ENCODE data around the gene CDS1. TPM values are rescaled to one million over a fixed set of nuclear protein-coding genes. Genes with fewer than 3 reads are reported as not detected.
A peak's percentile ranks its signal among the peaks of the same experiment; 100 is the strongest.

Gene CDS1
- total RNA-seq, 6 donors from 2014 or later = 6.5 to 39.8 (median 19.2) TPM

DNA sequence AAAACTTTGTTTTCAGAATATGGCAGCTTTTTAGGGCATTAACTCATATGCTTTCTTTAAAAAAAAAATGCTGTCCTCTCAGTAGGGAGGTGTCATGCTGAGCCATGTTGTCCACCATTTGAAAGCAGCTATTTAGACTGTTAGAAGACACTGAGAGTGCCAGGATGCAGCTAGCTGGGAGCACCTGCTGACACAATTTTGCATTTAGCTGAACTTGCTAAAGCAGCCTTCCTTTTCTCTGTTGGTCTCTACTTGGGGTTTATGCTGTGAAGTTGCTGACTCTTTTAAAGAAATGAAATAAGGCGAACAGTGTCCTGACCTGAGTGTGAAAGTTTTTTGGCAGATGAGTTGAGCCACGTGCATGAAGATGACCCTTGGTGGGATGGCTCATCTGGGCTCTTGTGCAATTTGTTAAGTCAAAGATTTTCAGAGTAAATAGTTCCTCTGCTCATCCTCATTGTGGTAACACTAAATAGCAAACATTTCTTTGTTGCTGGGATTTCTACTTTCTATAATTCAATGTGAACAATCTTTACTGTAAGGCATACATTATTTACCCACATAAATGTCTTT lies 64.5 kb downstream of the CDS1 start:
- peaks cover 0 to 18% (median 10%) of the 10 kb centered on the region in 4 donors for H3K4me1 ChIP-seq
- TF ChIP-seq, protein P1, sequence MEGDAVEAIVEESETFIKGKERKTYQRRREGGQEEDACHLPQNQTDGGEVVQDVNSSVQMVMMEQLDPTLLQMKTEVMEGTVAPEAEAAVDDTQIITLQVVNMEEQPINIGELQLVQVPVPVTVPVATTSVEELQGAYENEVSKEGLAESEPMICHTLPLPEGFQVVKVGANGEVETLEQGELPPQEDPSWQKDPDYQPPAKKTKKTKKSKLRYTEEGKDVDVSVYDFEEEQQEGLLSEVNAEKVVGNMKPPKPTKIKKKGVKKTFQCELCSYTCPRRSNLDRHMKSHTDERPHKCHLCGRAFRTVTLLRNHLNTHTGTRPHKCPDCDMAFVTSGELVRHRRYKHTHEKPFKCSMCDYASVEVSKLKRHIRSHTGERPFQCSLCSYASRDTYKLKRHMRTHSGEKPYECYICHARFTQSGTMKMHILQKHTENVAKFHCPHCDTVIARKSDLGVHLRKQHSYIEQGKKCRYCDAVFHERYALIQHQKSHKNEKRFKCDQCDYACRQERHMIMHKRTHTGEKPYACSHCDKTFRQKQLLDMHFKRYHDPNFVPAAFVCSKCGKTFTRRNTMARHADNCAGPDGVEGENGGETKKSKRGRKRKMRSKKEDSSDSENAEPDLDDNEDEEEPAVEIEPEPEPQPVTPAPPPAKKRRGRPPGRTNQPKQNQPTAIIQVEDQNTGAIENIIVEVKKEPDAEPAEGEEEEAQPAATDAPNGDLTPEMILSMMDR (IDR thresholded peaks at IDR 0.05) = no peak
- TF ChIP-seq POLR2AphosphoS5 (IDR thresholded peaks at IDR 0.05) = no peak
- no peak for TF ChIP-seq POLR2A (IDR thresholded peaks at IDR 0.05)
- TF ChIP-seq EP300 (IDR thresholded peaks at IDR 0.05) = no peak
- WGBS, 2 donors = 64 to 72% methylated on average over 2 of the region's 2 CpGs
- DNase-seq (no peak), ATAC-seq (ENCODE audit: low FRiP score in 2 of 2) (peak in 1 of 2 donors; percentile 40)
- H3K9me3 ChIP-seq = no peaks in the 10 kb centered on the region
- no peak overlapping the region for H3K4me3 ChIP-seq
- no peak overlapping the region for H3K27ac ChIP-seq
- H3K27me3 ChIP-seq = no peaks in the 10 kb centered on the region
- no peaks in the 10 kb centered on the region for H3K36me3 ChIP-seq

DNA sequence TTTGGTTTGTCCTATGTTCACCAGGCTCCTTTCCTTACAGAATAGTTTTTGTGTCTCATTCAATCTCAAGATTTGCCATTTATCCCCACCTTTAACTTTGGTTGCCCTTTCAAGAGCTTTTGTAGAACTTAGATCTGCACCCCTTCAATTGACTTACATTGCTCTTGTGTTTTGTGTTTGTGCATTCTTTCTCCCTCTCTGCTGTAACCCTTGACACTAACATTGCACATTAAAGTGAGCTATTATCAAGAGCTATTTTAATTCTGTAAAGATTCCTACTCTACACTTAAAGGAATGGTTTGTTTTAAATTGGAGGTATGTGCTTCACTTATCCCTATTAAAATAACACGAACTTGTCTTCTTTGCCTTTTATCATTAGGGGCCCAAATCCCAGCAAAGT lies 65.3 kb downstream of the CDS1 start:
- Histone ChIP-seq H3K27ac (peak overlapping the region in 1 of 4 donors; percentile 22), H3K4me3 (no peak overlapping the region), H3K4me1 (peaks cover 0 to 18% (median 10%) of the 10 kb centered on the region in 4 donors), H3K27me3 (no peaks in the 10 kb centered on the region), H3K9me3 (no peaks in the 10 kb centered on the region), H3K36me3 (no peaks in the 10 kb centered on the region)
- no peak for TF ChIP-seq POLR2A (IDR thresholded peaks at IDR 0.05)
- TF ChIP-seq, protein P1 (IDR thresholded peaks at IDR 0.05) = no peak
- TF ChIP-seq EP300 (IDR thresholded peaks at IDR 0.05) = no peak
- TF ChIP-seq POLR2AphosphoS5 (IDR thresholded peaks at IDR 0.05) = no peak
- WGBS, 2 donors = 61 to 77% methylated on average over 1 of the region's 1 CpG
- ATAC-seq (ENCODE audit: low FRiP score in 2 of 2) (peak in 1 of 2 donors; percentile 36), DNase-seq (no peak)

DNA sequence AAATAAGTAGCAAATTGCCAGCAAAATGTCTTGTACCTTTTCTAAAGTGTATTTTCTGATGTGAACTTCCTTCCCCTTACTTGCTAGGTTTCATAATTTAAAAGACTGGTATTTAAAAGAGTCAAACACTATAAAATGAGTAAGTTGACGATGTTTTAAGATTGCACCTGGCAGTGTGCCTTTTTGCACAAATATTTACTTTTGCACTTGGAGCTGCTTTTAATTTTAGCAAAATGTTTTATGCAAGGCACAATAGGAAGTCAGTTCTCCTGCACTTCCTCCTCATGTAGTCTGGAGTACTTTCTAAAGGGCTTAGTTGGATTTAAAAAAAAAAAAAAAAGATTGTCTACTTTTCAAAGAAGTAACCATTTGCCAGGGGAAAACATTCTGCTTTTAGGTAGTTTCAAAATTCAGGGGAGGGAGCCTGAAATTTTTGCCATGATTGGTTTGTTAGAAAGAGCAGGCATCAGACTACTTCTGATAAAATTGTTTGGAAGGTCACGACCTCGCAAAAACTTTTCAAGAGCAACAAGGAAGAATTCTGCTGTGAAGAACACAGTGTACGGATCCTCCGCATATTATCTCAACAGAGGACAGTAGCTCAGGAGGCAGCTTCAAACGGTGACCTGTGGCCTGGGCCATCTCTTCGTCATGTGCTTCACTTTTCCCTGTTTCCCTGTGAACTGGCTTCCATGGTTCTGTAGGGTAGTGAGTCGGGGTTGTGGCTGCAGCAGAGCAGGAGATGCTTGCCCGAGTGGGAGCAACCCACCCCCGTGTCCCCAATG lies 66.1 kb downstream of the CDS1 start:
- ATAC-seq (ENCODE audit: low FRiP score in 2 of 2) (peak; percentile 39 to 59), DNase-seq (peak in 1 of 2 donors; percentile 2)
- Histone ChIP-seq H3K27me3 (no peaks in the 10 kb centered on the region), H3K4me3 (no peak overlapping the region), H3K36me3 (no peaks in the 10 kb centered on the region), H3K27ac (peak overlapping the region in 2 of 4 donors; percentile 9 to 60), H3K9me3 (no peaks in the 10 kb centered on the region), H3K4me1 (peaks cover 0 to 18% (median 10%) of the 10 kb centered on the region in 4 donors)
- 50 to 75% methylated on average over 10 of the region's 10 CpGs for whole genome bisulfite sequencing, 2 donors
- TF ChIP-seq, protein P1 (IDR thresholded peaks at IDR 0.05) = no peak
- TF ChIP-seq POLR2A (IDR thresholded peaks at IDR 0.05) = no peak
- TF ChIP-seq POLR2AphosphoS5 (IDR thresholded peaks at IDR 0.05) = no peak
- no peak for TF ChIP-seq EP300 (IDR thresholded peaks at IDR 0.05)

DNA sequence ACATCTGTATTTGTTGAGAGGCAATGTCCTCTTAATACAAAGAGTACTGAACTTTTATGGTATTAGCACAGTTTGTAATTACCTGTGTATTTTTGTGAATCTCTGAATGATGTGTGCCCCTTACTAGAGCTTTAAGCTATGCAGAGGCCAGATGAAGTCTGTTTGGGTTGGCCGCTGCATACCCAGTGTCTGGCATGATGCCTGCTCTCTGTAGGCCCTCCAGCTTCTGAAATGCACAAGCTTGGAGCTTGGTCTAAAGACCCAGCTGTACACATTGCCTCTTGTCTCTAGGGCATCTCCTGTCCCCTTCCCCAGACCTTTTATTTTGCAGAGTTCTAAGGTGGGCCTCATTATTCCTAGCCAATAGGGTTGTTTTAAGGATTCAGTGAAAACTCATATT lies 68.6 kb downstream of the CDS1 start:
- Histone ChIP-seq H3K27ac (no peak overlapping the region), H3K4me3 (no peak overlapping the region), H3K4me1 (peaks cover 0 to 18% (median 10%) of the 10 kb centered on the region in 4 donors), H3K36me3 (no peaks in the 10 kb centered on the region), H3K27me3 (no peaks in the 10 kb centered on the region), H3K9me3 (no peaks in the 10 kb centered on the region)
- TF ChIP-seq POLR2AphosphoS5 (IDR thresholded peaks at IDR 0.05) = no peak
- no peak for TF ChIP-seq EP300 (IDR thresholded peaks at IDR 0.05)
- TF ChIP-seq POLR2A (IDR thresholded peaks at IDR 0.05) = no peak
- TF ChIP-seq, protein P1 (IDR thresholded peaks at IDR 0.05) = no peak
- DNase-seq (no peak), ATAC-seq (ENCODE audit: low FRiP score in 2 of 2) (no peak)
- 88 to 94% methylated on average over 1 of the region's 1 CpG for WGBS, 2 donors

Data from upper lobe of left lung (tissue), 6 donors.